ENCODE measurements around the gene ADARB2. TPM values are rescaled to one million over a fixed set of nuclear protein-coding genes. Genes with fewer than 3 reads are reported as not detected.
A peak's percentile ranks its signal among the peaks of the same experiment; 100 is the strongest.

The ADARB2 gene
- total and polyA plus RNA-seq, 3 experiments from 2014 or later = not detected

DNA sequence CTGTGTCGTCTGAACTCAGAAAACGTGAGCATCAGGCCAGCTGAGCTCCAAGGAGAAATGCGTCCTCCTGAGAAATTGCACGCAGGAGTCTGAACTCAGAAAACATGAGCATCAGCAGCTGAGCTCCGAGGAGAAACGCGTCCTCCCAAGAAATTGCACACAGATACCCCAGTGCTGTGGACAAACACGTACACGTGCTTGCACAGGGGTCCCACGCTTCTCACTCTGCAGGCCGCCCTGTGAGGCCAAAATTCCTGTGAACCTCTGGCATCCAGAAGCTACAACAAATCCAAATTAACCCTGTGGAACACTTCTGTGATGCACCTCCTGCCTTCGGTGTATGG, 547.3 kb downstream of the ADARB2 start:
- H3K27me3 ChIP-seq (ENCODE audit: insufficient read depth, low read length, poor library complexity, severe bottlenecking) = no peaks in the 10 kb centered on the region
- no peaks in the 10 kb centered on the region for H3K9me3 ChIP-seq (ENCODE audit: low read length)
- peaks cover 3% of the 10 kb centered on the region for H3K4me1 ChIP-seq (ENCODE audit: insufficient read depth, low read length)
- CTCF ChIA-PET = no interaction called here
- Mint-ChIP-seq H3K9me3 (no peaks in the 10 kb centered on the region), H3K36me3 (no peaks in the 10 kb centered on the region), H3K4me1 (peaks cover 3 to 13% (median 10%) of the 10 kb centered on the region in 3 donors), H3K27ac (no peak overlapping the region), H3K27me3 (peaks cover 2 to 4% of the 10 kb centered on the region in 2 donors), H3K4me3 (no peak overlapping the region)
- DNase-seq = no peak
- H3K27ac ChIP-seq (ENCODE audit: low read depth, low read length) = no peak overlapping the region
- POLR2A ChIA-PET = no interaction called here
- H3K4me3 ChIP-seq (ENCODE audit: low read length) = no peak overlapping the region
- H3K36me3 ChIP-seq (ENCODE audit: insufficient read depth, low read length) = no peaks in the 10 kb centered on the region

DNA sequence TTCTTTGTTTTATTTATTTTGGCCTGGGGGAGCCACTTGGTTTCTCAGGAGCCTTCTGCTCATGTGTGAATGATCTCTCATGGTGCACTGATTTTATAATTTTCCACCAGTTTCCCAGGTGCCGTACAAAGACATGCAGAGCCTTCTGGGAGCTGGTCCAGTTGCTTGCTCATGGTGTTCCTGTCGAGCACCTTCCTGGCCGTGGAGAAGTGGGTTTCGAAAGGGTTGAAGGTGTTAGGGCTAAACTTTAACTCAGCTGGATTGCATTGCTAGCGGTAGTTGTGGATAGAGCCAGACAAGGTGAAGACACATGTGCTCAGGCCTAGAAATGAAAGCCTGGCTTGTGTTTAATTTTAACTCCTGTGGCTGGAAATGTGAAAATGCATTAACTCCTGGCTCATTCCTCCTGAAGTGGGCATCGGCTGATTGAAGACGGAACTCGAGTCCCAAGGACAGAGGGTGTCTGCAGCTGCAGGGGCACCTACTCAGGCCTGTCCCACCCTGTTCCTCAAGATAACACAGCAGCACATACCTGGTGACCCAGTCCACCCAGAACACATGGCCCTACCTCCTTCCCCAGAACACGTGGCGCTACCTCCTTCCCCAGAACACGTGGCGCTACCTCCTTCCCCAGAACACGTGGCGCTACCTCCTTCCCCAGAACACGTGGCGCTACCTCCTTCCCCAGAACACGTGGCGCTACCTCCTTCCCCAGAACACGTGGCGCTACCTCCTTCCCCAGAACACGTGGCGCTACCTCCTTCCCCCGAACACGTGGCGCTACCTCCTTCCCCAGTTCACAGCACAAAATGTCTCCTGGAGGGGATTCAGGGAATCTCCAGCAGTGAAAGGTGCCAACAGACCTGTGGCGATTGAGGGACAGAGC, 547.9 kb downstream of the ADARB2 start:
- peaks cover 3 to 11% (median 10%) of the 10 kb centered on the region in 3 donors for H3K4me1 Mint-ChIP-seq
- H3K27me3 ChIP-seq (ENCODE audit: insufficient read depth, low read length, poor library complexity, severe bottlenecking) = no peaks in the 10 kb centered on the region
- H3K27ac Mint-ChIP-seq = no peak overlapping the region
- H3K4me3 Mint-ChIP-seq = no peak overlapping the region
- no peaks in the 10 kb centered on the region for H3K36me3 ChIP-seq (ENCODE audit: insufficient read depth, low read length)
- H3K9me3 Mint-ChIP-seq = no peaks in the 10 kb centered on the region
- no peak for DNase-seq
- CTCF ChIA-PET = no interaction called here
- H3K9me3 ChIP-seq (ENCODE audit: low read length) = no peaks in the 10 kb centered on the region
- H3K27me3 Mint-ChIP-seq = peaks cover 1 to 4% of the 10 kb centered on the region in 2 donors
- peaks cover 3% of the 10 kb centered on the region for H3K4me1 ChIP-seq (ENCODE audit: insufficient read depth, low read length)
- H3K4me3 ChIP-seq (ENCODE audit: low read length) = no peak overlapping the region
- POLR2A ChIA-PET = no interaction called here
- no peaks in the 10 kb centered on the region for H3K36me3 Mint-ChIP-seq
- H3K27ac ChIP-seq (ENCODE audit: low read depth, low read length) = no peak overlapping the region

DNA sequence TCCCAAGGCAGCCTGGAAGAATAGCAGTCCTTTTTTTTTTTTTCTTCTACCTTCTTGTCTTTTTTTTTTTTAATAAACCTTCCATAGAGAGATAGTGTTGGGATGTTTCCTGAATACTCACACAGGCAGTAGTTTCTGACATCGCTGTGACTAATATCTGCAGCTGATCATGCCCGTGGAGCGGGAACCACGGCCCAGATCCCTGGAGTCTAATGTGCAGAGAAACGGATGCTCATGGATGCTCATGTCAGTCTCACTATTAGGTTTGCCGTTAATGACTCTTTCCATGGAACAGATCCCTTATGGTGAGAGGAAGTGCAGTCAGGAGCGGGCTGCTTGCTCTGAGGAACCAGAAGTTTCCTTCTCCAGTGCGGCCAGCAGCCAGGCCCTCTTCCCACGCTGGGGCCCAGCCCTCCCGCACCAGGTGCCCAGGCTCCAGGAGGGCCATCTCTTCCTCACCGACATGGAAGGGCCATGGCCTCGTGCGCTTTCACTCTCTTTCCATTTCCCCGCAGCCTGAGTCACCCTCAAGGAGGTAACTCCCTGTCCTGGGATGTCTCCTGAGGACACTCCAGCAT, 548.7 kb downstream of the ADARB2 start:
- Mint-ChIP-seq H3K27ac (no peak overlapping the region), H3K27me3 (peaks cover 0 to 4% of the 10 kb centered on the region in 2 donors), H3K4me3 (no peak overlapping the region), H3K9me3 (no peaks in the 10 kb centered on the region), H3K4me1 (peaks cover 3 to 6% (median 5%) of the 10 kb centered on the region in 3 donors), H3K36me3 (no peaks in the 10 kb centered on the region)
- CTCF ChIA-PET = no interaction called here
- no peaks in the 10 kb centered on the region for H3K36me3 ChIP-seq (ENCODE audit: insufficient read depth, low read length)
- POLR2A ChIA-PET = no interaction called here
- H3K27ac ChIP-seq (ENCODE audit: low read depth, low read length) = no peak overlapping the region
- H3K27me3 ChIP-seq (ENCODE audit: insufficient read depth, low read length, poor library complexity, severe bottlenecking) = no peaks in the 10 kb centered on the region
- no peak overlapping the region for H3K4me3 ChIP-seq (ENCODE audit: low read length)
- H3K4me1 ChIP-seq (ENCODE audit: insufficient read depth, low read length) = peaks cover 3% of the 10 kb centered on the region
- no peaks in the 10 kb centered on the region for H3K9me3 ChIP-seq (ENCODE audit: low read length)
- no peak for DNase-seq

DNA sequence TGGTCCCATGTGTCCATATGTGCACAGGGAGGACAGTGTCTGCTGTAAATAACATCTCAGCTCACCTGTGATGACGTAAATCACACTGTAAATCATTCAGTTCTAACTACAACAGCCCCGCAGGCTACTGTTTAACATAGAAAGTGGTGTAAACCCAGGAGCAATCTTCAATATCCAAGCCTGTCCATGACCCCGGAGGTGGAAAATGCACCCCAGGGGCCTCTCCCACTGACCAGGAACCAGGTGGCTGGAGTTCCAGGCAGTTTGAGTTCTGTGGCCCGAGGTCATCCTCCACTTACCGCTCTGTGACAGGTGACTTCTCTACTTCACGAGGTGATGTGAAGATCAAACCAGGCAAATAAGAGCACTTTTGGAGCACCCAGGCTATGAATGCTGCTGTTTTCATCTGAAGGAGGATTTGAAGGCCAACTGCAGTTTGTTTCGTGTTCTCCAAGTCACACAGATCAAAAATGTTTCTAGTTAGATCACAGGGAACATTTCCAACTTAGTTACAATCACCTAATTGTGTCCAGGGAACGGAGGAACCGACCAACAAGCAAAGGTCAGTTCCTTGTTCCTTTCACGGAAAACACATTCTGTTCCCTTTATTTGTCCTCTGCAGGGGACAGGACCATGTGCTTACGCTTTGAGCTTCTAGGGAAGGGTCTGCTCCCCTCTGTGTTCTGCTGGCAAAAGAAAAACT, 549.3 kb downstream of the ADARB2 start:
- H3K4me3 Mint-ChIP-seq = no peak overlapping the region
- POLR2A ChIA-PET = no interaction called here
- H3K27me3 Mint-ChIP-seq = peaks cover 2 to 9% of the 10 kb centered on the region in 2 donors
- no peak for DNase-seq
- Histone ChIP-seq H3K4me1 (ENCODE audit: insufficient read depth, low read length) (peaks cover 2% of the 10 kb centered on the region), H3K9me3 (ENCODE audit: low read length) (no peaks in the 10 kb centered on the region), H3K27me3 (ENCODE audit: insufficient read depth, low read length, poor library complexity, severe bottlenecking) (no peaks in the 10 kb centered on the region), H3K36me3 (ENCODE audit: insufficient read depth, low read length) (no peaks in the 10 kb centered on the region), H3K27ac (ENCODE audit: low read depth, low read length) (no peak overlapping the region), H3K4me3 (ENCODE audit: low read length) (no peak overlapping the region)
- H3K9me3 Mint-ChIP-seq = no peaks in the 10 kb centered on the region
- CTCF ChIA-PET = no interaction called here
- H3K36me3 Mint-ChIP-seq = no peaks in the 10 kb centered on the region
- H3K4me1 Mint-ChIP-seq = no peaks in the 10 kb centered on the region
- no peak overlapping the region for H3K27ac Mint-ChIP-seq

DNA sequence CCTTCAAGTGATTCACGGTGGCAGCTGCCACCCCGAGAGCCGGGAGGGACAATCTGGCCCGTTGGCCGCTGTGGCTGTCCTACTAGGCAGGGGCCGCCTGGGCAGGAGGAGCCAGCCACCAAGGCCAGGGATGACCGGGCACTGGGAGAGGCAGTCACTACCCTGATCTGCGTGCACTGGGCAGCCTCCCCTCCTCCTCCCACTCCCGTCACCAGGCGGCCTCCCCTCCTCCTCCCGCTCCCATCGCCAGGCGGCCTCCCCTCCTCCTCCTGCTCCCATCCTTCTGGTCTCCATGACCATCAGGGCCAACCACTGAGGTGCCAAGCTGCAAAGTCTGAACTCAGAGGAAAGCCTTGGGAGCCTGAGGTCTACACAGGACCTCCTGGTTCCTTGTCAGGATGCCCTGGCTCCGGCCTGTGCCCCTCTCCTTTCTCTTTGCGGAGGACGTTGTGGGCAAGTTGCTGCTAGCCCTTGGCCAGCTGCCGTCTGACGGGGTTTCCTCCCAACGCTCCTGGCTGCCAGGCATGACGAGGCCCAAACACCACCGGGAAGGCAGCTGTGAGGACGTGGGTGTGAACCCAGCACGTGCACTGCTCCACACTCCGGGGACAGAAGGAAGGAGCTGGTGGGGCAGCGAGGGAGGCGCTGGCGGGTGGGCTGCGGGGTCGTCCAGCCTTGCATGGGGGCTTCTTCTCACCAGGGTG, 550.0 kb downstream of the ADARB2 start:
- H3K27me3 ChIP-seq (ENCODE audit: insufficient read depth, low read length, poor library complexity, severe bottlenecking) = no peaks in the 10 kb centered on the region
- POLR2A ChIA-PET = no interaction called here
- H3K4me3 ChIP-seq (ENCODE audit: low read length) = no peak overlapping the region
- H3K4me1 Mint-ChIP-seq = no peaks in the 10 kb centered on the region
- peaks cover 2 to 9% of the 10 kb centered on the region in 2 donors for H3K27me3 Mint-ChIP-seq
- H3K27ac Mint-ChIP-seq = no peak overlapping the region
- H3K27ac ChIP-seq (ENCODE audit: low read depth, low read length) = no peak overlapping the region
- no peaks in the 10 kb centered on the region for H3K36me3 Mint-ChIP-seq
- H3K9me3 ChIP-seq (ENCODE audit: low read length) = no peaks in the 10 kb centered on the region
- no peak for DNase-seq
- CTCF ChIA-PET = no interaction called here
- H3K36me3 ChIP-seq (ENCODE audit: insufficient read depth, low read length) = no peaks in the 10 kb centered on the region
- no peaks in the 10 kb centered on the region for H3K4me1 ChIP-seq (ENCODE audit: insufficient read depth, low read length)
- no peaks in the 10 kb centered on the region for H3K9me3 Mint-ChIP-seq
- no peak overlapping the region for H3K4me3 Mint-ChIP-seq

DNA sequence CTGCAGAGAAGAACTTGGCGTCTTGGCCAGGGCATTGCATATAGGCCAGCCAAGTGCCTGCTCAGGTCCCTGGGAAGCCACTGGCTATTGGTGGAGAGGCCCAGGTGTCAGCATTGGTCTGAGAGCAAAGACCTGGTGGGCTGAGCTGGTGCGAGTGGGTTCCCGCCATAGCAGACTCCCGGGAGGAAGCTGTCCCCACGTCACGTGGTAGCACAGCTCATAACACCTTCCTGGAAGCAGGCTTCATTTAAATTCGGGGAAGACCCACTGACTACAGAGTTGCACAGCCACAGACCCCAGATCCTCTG, 550.7 kb downstream of the ADARB2 start:
- H3K9me3 ChIP-seq (ENCODE audit: low read length) = no peaks in the 10 kb centered on the region
- CTCF ChIA-PET = no interaction called here
- POLR2A ChIA-PET = no interaction called here
- no peaks in the 10 kb centered on the region for H3K36me3 ChIP-seq (ENCODE audit: insufficient read depth, low read length)
- peaks cover 6 to 9% of the 10 kb centered on the region in 2 donors for H3K27me3 Mint-ChIP-seq
- H3K9me3 Mint-ChIP-seq = no peaks in the 10 kb centered on the region
- peak overlapping the region in 1 of 8 donors; percentile 22 for H3K27ac Mint-ChIP-seq
- H3K4me1 ChIP-seq (ENCODE audit: insufficient read depth, low read length) = no peaks in the 10 kb centered on the region
- H3K27me3 ChIP-seq (ENCODE audit: insufficient read depth, low read length, poor library complexity, severe bottlenecking) = no peaks in the 10 kb centered on the region
- H3K4me3 ChIP-seq (ENCODE audit: low read length) = no peak overlapping the region
- H3K27ac ChIP-seq (ENCODE audit: low read depth, low read length) = no peak overlapping the region
- no peak overlapping the region for H3K4me3 Mint-ChIP-seq
- H3K36me3 Mint-ChIP-seq = no peaks in the 10 kb centered on the region
- DNase-seq = no peak
- H3K4me1 Mint-ChIP-seq = no peaks in the 10 kb centered on the region

DNA sequence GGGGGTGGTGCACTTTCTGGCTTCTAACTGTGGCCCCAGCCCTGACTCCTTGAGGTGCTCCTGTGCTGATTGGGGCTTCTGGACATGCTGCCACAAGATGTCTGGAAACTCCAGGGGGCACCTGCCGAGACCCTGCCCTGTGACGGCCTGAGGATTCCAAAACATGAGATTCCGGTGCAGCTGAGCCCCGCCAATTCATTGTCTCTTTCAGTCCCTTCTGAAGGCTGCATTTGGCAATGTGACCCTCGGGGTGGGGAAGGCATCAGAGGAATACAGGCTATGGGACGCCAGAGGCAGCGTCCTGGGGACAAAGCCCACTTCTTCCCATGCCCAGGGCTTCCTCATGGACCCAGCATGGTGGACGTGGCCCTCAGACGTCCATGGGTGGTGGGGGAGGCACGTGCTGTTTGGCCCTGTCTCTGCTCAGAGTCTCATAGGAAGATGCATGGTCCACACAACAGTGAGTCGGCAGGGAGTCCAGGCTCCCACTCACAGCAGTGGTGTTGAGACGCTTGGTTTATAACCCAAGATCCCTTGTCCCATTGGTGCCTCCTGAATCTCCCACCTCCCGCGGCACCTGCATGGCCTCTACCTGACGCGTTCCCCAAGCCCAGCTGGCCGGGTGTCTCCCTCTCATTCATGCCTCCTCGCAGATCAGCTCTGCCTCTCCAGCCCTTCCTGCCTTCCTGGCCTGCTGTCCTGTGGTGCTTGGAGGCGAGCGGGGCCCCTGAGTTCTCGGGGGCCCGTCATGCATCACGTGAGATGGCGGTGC, 551.2 kb downstream of the ADARB2 start:
- Histone ChIP-seq H3K36me3 (ENCODE audit: insufficient read depth, low read length) (no peaks in the 10 kb centered on the region), H3K4me3 (ENCODE audit: low read length) (no peak overlapping the region), H3K27me3 (ENCODE audit: insufficient read depth, low read length, poor library complexity, severe bottlenecking) (no peaks in the 10 kb centered on the region), H3K27ac (ENCODE audit: low read depth, low read length) (no peak overlapping the region), H3K4me1 (ENCODE audit: insufficient read depth, low read length) (no peaks in the 10 kb centered on the region), H3K9me3 (ENCODE audit: low read length) (no peaks in the 10 kb centered on the region)
- no peaks in the 10 kb centered on the region for H3K36me3 Mint-ChIP-seq
- no peak overlapping the region for H3K4me3 Mint-ChIP-seq
- no peaks in the 10 kb centered on the region for H3K9me3 Mint-ChIP-seq
- no peak overlapping the region for H3K27ac Mint-ChIP-seq
- POLR2A ChIA-PET = no interaction called here
- no peak for DNase-seq
- no peaks in the 10 kb centered on the region for H3K4me1 Mint-ChIP-seq
- H3K27me3 Mint-ChIP-seq = peaks cover 6 to 9% of the 10 kb centered on the region in 2 donors
- CTCF ChIA-PET = no interaction called here
